Occipital lobe (tissue), 2 donors: Measurements from ENCODE around the gene RAB40AL. TPM values are rescaled to one million over a fixed set of nuclear protein-coding genes. Genes with fewer than 3 reads are reported as not detected.
A peak's percentile ranks its signal among the peaks of the same experiment; 100 is the strongest.
"Not testable (repeated sequence)": the region's sequence is repeated elsewhere in the genome, so short reads cannot be mapped to it uniquely, and the experiment has no call there.

ENCODE experiments used
- DNase-seq: peaks from one replicate; lab custom pipeline; 2025; lab: John Stamatoyannopoulos, UW
- total RNA-seq: library from RNA; depleted of rRNA; stranded (reverse); fragments of >200 nt; gene quantifications from one replicate; pipeline ENCODE4 v1.2.3, GENCODE V29; 2014

RAB40AL gene
- 0.31 TPM for total RNA-seq

DNA sequence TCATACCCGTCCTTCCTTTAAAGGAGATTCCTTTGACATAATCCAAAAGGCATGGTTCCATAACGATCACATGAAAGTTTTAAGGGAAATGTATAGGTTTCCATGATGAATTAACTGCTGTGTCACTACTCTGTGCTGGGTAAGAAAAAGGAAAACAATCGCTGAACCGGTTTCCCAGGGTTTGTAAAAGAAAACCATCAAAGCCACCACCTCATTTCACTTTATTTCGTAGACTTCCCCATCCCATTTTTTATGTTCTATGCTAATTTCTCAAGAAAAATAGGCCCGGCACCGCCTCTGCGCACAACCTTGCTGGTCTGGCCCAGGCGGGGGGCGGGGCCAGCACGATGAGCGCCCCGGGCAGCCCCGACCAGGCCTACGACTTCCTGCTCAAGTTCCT is at the start of gene RAB40AL:
Gene RAB40AL (plus strand): TSS at position 301 of the 400 bp plus-strand sequence. CDS start 47 bp downstream, at position 348.
- not testable (repeated sequence) for DNase-seq

DNA sequence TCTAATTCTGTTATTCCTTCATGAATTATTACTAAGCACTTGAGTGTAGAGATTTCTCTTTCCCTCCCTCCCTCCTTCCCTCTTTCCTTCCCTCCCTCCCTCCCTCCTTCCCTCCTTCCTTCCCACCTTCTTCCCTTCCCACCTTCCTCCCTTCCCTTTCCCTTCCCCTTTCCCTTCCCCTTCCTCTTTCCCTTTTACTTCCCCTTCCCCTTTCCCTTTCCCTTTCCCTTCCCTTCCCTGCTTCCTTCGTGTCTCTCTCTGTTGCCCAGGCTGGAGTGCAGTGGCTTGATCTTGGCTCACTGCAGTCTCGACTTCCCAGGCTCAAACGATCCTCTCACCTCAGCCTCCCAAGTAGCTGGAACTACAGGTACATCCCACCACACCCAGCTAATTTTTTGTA is 49.4 kb upstream of the RAB40AL start:
- no peak for DNase-seq

GRCh38 chrX:102892103-102892502 is 45.0 kb upstream of the RAB40AL start:
- DNase-seq = no peak

DNA sequence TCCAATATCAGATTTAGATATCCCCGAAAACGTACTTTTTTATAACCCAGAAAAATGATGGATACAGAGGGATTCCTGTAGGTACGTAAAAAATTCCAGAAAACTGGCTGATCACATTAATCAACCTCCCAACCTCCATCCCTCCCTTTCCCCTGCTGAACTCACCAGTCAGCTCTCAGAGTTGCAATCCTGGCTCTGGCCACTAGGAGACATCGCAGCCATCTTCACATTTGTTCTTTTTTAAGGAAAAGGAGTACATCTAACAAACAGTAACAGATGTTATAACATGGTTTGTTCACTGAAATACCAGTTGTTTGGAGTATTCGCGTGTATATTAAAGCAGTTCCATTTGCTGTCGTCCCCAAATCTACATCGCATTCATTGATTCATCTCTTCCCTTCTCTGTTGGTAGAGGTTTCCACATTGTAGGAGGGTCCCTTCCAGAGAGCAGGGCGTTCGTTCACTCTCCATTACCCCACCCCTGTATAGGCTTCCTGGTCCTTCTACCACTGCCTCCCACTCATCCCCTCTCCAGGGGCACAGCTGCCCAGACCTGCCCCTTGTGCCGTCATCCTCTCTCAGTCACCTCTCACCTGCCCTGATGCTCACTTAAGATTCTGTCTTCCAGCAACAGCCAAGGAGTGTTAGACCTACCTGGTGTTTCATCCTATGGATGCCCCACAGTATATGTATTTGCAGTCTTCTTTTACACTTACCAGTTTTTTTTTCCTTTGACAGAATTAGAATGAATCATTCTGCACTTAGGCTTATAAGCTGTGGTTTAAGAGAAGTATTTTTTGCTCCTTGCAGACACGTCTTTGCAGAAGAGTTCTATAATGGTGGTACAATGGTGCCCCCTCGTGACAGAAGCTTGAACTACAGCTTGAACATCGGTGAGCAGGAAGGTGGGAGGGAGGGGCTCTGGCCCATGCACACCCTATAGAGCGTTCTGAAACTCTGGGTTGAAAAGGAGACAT is 36.8 kb upstream of the RAB40AL start:
- peak; percentile 4 for DNase-seq

DNA sequence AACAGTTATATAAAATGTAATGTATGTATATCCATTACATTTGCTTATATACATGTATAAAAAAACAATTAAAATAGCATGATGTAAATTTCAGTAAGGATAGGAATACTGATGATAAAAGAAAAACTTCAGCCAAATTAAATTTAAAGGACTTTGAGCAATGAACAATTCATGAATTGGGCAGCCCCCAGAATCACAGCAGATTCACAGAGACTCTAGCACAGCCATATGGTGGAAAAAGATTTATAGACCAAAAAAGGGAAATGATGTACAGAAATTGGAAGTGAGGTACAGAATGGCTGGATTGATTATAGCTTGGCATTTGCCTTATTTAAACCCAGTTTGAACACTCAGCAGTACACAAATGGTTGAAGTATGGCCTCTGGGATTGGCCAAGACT is 34.7 kb upstream of the RAB40AL start:
- no peak for DNase-seq

DNA sequence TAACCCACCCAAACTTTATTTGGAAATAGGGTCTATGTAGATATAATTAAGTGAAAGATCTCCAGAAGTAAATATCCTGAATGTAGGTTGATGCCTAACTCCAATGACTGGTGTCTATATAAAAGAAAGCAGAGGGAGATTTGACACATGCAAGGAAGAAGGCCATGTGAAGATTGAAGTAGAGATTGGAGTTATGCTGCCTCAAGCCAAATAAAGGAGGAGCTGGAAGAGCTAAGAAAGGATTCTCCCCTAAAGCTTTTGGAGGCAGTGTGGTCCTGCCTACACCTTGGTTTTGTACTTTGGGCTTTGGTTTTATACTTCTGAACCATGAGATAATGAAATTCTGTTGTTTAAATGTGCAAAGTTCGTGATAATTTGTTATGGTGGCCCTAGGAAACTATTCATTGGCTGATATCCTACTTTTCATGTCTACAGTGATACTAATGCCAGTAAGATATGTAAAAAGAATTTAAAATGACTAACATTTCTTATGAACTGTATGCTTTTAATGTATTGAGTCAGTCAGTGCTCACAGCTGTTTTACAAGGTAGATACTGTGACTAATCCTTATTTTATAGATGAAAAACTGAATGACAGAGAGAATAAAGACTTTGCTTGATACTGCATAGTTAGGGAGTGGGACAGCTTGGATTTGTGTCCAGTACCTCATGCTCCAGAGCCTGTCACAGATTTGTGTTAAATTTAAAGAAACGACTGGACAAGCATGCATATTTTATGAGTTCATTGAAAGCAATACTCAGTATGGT is 5.9 kb upstream of the RAB40AL start:
- DNase-seq = no peak

GRCh38 chrX:102934624-102935023 is 2.4 kb upstream of the RAB40AL start:
- no peak for DNase-seq

GRCh38 chrX:102950908-102951866 is 14.1 kb downstream of the RAB40AL start:
- DNase-seq = peak; percentile 4

DNA sequence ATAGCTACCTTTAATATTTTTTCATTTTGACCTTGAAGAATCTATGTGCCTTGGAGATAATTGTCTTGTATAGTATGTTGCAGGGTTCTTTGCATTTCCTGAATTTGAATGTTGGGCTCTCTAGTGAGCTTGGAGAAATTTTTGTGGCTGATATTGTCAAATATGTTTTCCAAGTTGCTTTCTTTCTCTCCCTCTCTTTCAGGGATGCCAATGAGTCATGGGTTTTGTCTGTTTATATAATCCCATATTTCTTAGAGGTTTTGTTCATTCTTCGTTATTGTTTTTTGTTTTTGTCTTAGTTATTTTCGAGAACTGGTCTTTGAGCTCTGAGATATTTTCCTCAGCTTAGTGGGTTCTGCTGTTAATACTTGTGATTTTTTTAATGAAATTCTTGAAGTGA is 20.7 kb downstream of the RAB40AL start:
- DNase-seq = no peak

DNA sequence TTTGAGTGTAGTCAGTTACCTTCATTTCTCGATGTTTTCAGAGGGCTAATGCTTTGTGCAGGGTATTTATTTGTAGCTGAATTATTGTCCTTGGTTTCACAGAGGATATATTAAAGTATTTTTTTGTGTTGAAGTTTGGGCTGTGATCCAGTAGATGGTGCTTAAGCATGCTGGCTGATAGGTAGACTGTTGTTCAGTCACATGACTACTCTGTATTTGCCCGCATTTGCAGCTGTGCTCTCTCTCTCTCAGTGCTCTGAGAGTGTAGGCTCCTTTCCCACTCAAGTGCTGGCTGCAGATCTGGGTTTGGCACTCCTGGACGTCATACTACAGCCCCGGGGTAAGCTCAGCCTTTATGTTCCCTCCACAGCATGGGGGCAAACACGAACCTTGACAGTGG is 21.7 kb downstream of the RAB40AL start:
- no peak for DNase-seq

GRCh38 chrX:102959471-102959870 is 22.4 kb downstream of the RAB40AL start:
- DNase-seq = no peak

DNA sequence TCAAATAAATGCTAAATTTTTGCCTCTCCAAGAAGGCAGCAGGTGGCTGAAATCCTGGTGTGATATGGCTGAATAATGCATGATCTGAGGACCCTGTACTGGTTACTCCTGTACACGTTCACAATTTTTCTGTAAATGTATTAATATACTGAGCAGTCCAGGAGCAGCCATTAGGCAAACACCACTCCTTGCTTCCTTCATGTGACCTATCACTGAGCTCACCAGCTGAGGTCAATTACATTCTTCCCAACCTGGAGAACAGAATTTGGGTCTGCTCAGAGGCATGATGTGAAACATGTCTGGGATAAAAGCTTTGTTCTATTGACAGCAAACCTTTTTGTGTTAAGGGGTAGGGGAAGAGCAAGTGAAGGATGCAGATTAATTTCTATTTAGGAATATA is 26.9 kb downstream of the RAB40AL start:
- no peak for DNase-seq

DNA sequence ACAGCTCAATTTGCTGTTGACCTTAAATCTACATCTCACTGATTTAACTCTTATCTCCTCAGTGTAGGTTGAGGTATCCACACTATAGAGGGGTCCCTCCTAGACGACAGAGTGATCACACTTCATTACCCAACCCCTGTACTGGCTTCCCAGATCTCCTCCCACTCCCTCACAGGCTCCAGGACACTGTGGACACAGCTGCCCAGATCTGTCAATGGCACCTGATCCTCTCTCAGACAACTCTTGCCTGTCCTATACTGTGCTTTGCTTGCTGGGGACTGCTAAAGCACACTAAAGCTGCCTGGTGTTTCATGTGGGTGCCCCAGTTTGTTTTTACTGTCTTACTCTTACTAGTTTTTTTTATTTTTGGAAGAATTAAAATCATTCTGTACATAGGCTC is 27.9 kb downstream of the RAB40AL start:
- DNase-seq = no peak

DNA sequence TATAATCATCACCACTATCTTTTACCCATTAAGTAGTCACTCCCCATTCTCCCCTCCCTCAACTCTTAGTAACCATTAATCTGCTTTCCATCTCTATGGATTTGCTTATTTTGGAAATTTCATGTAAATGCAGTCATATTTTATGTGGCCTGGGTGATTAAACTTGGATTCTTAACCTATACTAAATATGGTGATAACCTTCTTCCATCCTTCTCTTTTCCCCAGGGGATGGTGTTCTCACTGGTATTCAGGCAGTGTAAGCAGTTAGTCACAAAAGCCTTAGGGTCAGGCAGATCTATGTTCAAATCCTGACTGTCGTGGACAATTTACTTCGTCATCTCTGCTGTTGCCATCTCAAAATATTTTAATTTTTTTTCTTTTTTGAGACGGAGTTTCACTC is 29.6 kb downstream of the RAB40AL start:
- DNase-seq = no peak

DNA sequence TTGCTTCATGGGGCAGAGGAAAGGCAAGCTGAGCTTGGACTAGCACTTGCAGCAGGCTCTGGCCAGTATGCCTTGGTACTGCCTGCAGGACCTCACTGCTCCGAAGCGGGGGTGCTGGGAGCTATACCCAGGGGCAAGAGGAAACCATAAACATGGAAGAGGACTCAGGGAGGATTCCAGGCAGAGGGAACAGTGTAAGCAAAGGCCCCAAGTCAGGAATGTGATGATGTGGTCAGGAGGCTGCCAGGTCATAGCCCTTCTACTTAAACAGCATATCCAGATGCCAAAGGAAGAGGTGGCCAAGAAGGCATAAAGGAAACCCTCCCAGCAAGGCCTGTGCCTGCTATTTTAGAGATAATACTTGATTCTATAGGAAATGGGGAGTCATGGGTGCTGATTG is 31.1 kb downstream of the RAB40AL start:
- no peak for DNase-seq

DNA sequence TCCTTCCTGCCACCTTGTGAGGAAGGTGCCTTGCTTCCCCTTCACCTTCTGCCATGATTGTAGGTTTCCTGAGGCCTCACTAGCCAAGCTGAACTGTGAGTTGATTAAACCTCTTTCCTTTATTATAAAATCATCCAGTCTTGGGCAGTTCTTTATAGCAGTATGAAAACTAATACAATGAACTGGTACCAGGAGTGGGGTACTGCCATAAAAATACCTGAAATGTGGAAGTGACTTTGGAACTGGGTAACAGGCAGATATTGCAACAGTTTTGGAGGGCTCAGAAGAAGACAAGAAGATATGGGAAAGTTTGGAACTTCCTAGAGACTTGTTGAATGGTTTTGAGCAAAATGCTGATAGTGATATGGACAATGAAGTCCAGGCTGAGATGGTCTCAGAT is 34.5 kb downstream of the RAB40AL start:
- DNase-seq = not testable (repeated sequence)

DNA sequence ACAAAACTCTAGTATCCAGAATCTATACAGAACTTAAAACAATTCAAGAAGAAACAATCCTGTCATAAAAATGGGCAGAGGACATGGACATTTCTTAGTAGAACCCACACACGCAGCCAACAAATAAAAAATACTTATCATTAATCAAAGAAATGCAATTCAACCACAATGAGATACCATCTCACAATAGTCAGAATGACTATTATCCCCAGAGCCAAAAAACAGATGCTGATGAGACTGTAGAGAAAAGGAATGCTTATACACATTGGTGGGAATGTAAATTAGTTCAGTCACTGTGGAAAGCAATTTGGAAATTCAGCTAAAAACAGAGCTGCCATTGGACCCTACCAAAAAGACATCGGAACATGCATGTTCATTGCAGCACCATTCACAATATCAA is 37.9 kb downstream of the RAB40AL start:
- no peak for DNase-seq

DNA sequence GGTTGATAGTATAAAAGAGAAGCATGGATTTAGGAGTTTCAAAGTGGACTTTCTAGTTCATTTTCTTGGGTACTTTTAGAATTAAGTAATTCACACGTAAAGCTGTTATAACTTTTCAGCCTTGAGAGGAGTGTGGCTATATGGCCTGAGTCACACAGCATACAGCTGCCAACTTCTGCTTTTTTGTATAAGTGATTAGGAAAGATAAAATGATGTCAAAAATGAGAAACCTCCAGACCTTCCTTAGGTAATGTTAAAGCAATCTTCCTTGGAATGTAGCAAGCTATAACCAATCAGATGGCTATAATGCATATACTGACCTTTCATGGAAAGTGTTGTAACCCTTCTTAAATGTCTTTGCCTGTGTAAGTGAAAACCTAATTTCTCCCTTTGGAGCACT is 39.2 kb downstream of the RAB40AL start:
- no peak for DNase-seq

DNA sequence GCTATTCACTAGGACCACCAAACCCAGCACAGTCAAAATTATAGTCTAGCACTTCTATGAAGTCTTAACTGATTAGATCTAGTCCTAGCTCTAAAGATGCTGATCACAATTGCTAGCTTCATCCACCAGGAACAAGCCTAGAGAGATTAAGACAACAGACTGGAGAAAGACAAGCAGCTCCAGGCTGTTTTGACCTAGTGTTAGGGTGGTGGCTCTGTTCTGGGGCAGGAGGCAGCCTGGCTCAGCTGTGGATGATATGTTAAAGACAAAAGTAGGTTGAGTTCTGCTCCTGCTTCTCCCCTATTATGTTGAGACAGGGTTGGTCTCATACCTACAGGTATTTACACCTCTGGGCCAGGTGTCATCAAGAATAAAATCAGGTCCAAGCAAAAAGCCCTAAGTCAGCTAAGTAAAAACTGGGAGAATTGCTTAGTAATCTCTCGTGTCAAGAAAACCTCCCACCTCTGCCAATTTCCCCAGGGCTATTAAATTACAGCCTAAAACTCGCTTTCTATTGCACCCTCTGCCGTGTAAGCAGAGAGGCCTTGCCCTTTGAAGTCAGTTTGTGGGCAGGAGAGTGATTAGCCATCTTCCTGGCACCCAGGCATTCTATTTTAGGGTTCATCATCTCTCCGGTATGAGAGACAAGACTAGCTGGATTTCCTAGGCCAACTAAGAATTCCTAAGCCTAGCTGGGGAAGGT is 39.9 kb downstream of the RAB40AL start:
- DNase-seq = no peak

DNA sequence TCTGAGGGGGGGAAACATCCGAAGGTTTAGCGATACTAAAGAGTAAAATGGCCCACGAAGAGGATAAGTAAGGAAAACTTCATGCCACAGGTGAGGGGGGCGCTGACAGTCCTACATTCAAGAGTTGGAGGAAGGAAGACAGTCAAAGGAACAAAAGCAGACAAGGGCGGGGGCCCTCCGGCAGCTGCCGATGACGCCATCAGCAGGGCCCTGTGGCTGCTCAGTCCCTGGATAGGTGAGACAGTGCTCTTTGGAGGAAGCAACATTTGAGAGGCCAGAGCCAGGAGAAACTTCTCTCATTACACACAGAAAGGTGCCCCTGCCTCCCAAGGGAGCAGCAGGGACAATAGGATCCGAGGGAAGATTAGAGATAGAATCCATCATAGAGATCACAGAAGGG is 41.5 kb downstream of the RAB40AL start:
- no peak for DNase-seq

DNA sequence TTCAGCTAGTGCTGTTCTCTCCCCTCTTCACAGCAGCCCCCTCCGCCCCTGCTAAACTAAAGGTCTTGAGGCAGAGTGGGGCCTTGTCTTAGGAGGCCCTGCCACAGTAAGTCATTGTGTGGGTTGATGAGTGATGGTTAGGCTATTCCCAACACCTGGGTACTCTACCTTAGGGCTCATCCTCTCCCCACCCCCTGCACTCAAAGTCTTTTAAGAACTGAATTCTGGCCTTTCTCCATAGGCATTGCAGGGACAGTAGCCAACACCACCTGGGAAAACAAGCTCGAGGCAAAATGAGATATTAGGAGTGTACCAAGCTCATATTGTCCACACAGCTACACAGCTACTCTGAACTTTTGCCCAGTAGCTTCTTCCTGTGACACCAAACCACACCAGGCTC is 42.5 kb downstream of the RAB40AL start:
- no peak for DNase-seq
